ENCODE results near the gene UBN2.
"Not testable (repeated sequence)": the region's sequence is repeated elsewhere in the genome, so short reads cannot be mapped to it uniquely, and the experiment has no call there.

The UBN2 gene

GRCh38 chr7:139294241-139294640 is 63.2 kb downstream of the UBN2 start:
- no peak for DNase-seq (ENCODE audit: low spot score in 2 of 2)
- no peaks in the 10 kb centered on the region for H3K4me1 Mint-ChIP-seq
- no peak overlapping the region for H3K4me3 Mint-ChIP-seq
- H3K9me3 Mint-ChIP-seq, result no peaks in the 10 kb centered on the region
- H3K27ac Mint-ChIP-seq, result no peak overlapping the region
- ATAC-seq (ENCODE audit: low read depth), result no peak
- no peaks in the 10 kb centered on the region for H3K27me3 Mint-ChIP-seq
- H3K36me3 Mint-ChIP-seq, result peaks cover 25% of the 10 kb centered on the region

DNA sequence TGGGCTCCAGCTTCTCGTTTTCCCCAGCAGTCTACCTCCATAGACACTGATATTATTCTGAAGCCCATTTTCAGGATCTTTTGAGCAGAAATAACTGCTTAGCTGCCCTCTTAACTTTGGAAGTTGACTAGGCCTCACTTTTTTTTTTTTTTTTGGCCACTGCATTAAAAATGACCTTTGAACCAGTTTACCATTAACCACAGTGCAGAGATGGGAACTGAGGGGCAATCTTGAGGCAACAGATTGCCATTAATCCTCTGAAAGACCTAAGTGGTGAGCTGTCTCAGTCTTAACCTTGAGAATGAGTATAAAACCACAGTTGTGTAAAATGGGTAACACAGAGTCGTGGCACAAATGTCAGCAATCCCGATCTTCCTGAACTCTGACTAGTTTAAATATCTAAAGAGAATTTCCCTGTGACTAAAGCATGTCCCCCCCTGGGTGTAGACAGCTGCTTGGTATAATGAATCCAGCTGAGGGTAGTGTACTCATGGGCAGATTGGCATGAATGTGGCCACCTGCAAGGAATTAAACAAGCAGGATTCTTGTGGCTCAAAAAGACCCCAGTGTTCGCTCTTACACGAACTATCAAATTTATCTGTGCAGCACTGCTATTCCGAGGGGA is 64.0 kb downstream of the UBN2 start:
- H3K27ac Mint-ChIP-seq, result peak overlapping the region; percentile 60
- no peaks in the 10 kb centered on the region for H3K4me1 Mint-ChIP-seq
- peaks cover 25% of the 10 kb centered on the region for H3K36me3 Mint-ChIP-seq
- DNase-seq (ENCODE audit: low spot score in 2 of 2), result no peak
- ATAC-seq (ENCODE audit: low read depth), result no peak
- no peaks in the 10 kb centered on the region for H3K27me3 Mint-ChIP-seq
- no peak overlapping the region for H3K4me3 Mint-ChIP-seq
- H3K9me3 Mint-ChIP-seq, result no peaks in the 10 kb centered on the region

- Mint-ChIP-seq H3K27me3 (no peaks in the 10 kb centered on the region), H3K27ac (no peak overlapping the region), H3K4me3 (no peak overlapping the region), H3K9me3 (no peaks in the 10 kb centered on the region), H3K36me3 (peaks cover 22% of the 10 kb centered on the region), H3K4me1 (no peaks in the 10 kb centered on the region)
- no peak for DNase-seq (ENCODE audit: low spot score in 2 of 2)
- ATAC-seq (ENCODE audit: low read depth), result no peak
Measured at GRCh38 chr7:139297795-139298194, 66.8 kb downstream of the UBN2 start.

DNA sequence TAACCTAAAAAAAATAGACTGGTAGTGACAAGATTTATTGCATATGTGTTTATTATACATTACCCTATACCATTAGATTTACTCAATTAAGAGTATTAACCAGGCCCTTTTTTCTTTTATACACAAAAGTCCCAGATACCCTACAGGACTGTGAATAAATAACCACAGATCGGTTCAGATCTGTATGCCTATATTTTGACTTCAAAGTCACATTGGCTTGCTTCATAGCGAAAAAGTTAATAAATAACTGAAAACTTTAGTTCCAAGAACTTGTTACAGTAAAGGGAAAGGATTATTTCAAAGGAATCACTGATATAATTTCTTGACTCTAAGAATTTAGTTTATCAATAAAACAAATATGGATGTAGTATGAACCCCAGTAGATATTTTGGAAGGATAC is 68.3 kb downstream of the UBN2 start:
- no peaks in the 10 kb centered on the region for H3K27me3 Mint-ChIP-seq
- no peaks in the 10 kb centered on the region for H3K9me3 Mint-ChIP-seq
- H3K4me3 Mint-ChIP-seq, result no peak overlapping the region
- H3K36me3 Mint-ChIP-seq, result peaks cover 19% of the 10 kb centered on the region
- no peaks in the 10 kb centered on the region for H3K4me1 Mint-ChIP-seq
- no peak overlapping the region for H3K27ac Mint-ChIP-seq
- ATAC-seq (ENCODE audit: low read depth), result no peak
- DNase-seq (ENCODE audit: low spot score in 2 of 2), result no peak

DNA sequence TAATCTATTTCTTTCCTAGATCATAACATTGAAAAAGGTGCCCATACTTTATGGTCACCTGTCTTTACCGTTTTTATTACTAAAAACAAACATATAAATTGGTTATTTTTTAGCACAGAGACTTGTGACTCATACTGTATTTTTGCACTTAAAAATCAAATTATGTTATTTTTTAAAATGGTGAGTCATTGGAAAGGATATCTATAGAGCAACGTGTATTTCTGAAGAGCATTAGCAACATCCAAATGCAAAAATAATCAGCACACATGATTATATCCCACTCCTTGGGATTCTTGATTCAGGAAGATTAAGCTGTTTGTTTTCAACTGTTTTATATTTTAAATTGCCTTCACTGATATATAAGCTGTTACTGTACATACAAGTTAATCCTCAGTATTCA is 69.4 kb downstream of the UBN2 start:
- Mint-ChIP-seq H3K9me3 (no peaks in the 10 kb centered on the region), H3K27me3 (no peaks in the 10 kb centered on the region), H3K36me3 (peaks cover 16% of the 10 kb centered on the region), H3K4me1 (no peaks in the 10 kb centered on the region), H3K27ac (no peak overlapping the region), H3K4me3 (no peak overlapping the region)
- ATAC-seq (ENCODE audit: low read depth) (no peak), DNase-seq (ENCODE audit: low spot score in 2 of 2) (no peak)

- Mint-ChIP-seq H3K36me3 (peaks cover 12% of the 10 kb centered on the region), H3K9me3 (no peaks in the 10 kb centered on the region), H3K4me1 (no peaks in the 10 kb centered on the region), H3K27me3 (no peaks in the 10 kb centered on the region), H3K27ac (no peak overlapping the region), H3K4me3 (no peak overlapping the region)
- DNase-seq (ENCODE audit: low spot score in 2 of 2) (no peak), ATAC-seq (ENCODE audit: low read depth) (no peak)
Measured at GRCh38 chr7:139304517-139304916, 73.5 kb downstream of the UBN2 start.

DNA sequence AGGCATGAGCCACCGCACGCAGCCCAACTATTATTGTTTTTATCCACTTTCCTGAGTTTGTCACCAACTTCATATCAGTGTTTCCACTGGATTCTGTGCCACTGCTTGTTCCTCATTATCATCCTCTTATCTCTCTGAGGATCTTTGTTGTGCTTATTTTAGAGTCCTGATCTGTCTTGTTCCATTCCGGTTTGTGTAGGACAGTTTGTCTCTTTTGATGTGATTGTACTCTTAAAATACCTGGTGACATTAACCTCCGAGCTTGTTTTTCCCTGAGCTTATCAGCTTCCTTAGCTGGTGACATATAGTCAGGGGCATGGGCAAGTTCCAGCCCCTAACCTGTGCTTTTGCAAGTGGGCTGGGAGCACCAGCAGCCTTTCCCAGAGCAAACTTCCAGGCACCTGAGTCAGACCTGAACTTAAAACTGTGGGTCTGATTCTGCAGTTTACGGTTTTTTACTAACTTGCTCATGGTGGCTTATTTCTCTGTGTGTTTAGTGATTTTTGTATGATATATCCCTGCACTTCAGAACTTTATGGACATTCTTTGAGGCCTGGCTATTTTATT is 87.0 kb downstream of the UBN2 start:
- Mint-ChIP-seq H3K9me3 (no peaks in the 10 kb centered on the region), H3K27me3 (peaks cover 2% of the 10 kb centered on the region), H3K4me3 (no peak overlapping the region), H3K36me3 (no peaks in the 10 kb centered on the region), H3K27ac (no peak overlapping the region), H3K4me1 (no peaks in the 10 kb centered on the region)
- no peak for DNase-seq (ENCODE audit: low spot score in 2 of 2)
- no peak for ATAC-seq (ENCODE audit: low read depth)

DNA sequence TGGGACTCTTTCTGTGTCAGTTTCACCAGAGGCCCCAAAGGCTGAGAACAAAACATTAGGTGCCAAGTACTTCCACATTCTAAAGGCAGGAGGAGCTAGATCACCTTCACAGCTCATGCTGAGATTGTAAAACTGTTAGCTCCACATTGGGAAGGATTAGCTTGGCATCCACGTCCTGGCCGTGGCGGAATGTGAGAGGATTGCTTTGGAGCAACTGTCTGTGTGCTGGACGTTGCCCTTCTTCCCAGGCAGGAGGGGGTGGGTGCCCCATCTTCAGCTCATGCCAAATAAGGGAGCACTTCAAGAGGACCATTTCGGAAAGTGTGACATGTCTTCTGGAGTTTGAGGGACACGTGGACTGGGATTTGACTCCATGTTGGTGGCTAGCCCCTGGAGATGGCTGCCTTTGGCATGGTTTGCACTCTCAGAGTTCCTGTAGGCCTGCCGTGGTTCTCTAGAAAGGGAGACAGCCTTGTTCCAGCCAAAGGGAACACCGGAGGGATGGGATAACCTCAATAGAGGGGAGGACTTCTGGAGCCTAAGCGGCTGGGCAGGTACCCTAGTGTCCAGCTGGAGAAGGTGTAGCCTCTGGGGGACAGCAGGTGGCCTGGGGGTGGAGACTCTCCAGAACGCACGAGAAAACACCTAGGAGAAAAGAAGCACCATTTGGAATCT is 90.2 kb downstream of the UBN2 start:
- Mint-ChIP-seq H3K27ac (no peak overlapping the region), H3K4me3 (no peak overlapping the region), H3K36me3 (no peaks in the 10 kb centered on the region), H3K27me3 (peaks cover 2% of the 10 kb centered on the region), H3K9me3 (no peaks in the 10 kb centered on the region), H3K4me1 (no peaks in the 10 kb centered on the region)
- DNase-seq (ENCODE audit: low spot score in 2 of 2) (no peak), ATAC-seq (ENCODE audit: low read depth) (no peak)

DNA sequence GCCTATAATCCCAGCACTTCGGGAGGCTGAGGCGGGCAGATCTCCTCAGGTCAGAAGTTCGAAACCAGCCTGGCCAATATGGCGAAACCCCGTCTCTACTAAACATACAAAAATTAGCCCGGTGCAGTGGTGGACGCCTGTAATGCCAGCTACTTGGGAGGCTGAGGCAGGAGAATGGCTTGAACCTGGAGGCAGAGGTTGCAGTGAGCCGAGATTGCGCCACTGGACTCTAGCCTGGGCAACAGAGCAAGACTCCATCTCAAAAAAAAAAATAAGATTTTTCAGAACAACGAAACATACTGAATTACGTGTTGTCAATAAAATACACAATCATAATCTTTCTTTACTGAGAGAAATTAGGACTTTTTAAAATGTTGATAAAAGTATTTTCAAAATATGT is 93.7 kb downstream of the UBN2 start:
- not testable (repeated sequence) for H3K27ac Mint-ChIP-seq; DNase-seq (ENCODE audit: low spot score in 2 of 2); H3K4me3 Mint-ChIP-seq; H3K4me1 Mint-ChIP-seq; H3K9me3 Mint-ChIP-seq; H3K36me3 Mint-ChIP-seq; ATAC-seq (ENCODE audit: low read depth); H3K27me3 Mint-ChIP-seq

GRCh38 chr7:139328375-139328774 is 97.3 kb downstream of the UBN2 start:
- H3K9me3 Mint-ChIP-seq, result no peaks in the 10 kb centered on the region
- H3K27ac Mint-ChIP-seq, result no peak overlapping the region
- DNase-seq (ENCODE audit: low spot score in 2 of 2), result no peak
- ATAC-seq (ENCODE audit: low read depth), result no peak
- no peaks in the 10 kb centered on the region for H3K36me3 Mint-ChIP-seq
- no peaks in the 10 kb centered on the region for H3K27me3 Mint-ChIP-seq
- no peak overlapping the region for H3K4me3 Mint-ChIP-seq
- H3K4me1 Mint-ChIP-seq, result peaks cover 4% of the 10 kb centered on the region

DNA sequence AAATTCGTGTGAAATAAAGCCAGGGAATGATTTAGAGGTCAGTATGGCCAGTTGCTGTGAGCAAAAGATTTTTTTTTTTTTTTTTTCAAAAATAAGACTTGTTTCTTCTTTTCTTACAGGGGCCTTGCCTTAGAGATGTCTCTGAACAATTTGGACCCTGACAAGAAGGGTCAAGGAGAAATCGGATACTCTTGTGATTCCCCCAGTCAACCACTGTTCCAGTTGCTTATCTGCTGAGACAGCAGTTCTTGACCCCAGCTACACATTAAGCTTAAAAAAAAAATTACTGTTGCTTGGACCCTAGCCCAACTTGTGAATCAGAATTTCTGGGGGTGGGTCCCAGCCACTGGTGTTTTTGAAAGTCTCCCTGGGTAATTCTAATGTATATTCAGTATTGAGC is 98.1 kb downstream of the UBN2 start:
- Mint-ChIP-seq H3K9me3 (no peaks in the 10 kb centered on the region), H3K27me3 (no peaks in the 10 kb centered on the region), H3K4me3 (no peak overlapping the region), H3K36me3 (no peaks in the 10 kb centered on the region), H3K4me1 (peaks cover 4% of the 10 kb centered on the region), H3K27ac (no peak overlapping the region)
- DNase-seq (ENCODE audit: low spot score in 2 of 2) (no peak), ATAC-seq (ENCODE audit: low read depth) (no peak)

- no peaks in the 10 kb centered on the region for H3K27me3 Mint-ChIP-seq
- H3K27ac Mint-ChIP-seq, result no peak overlapping the region
- no peak for DNase-seq (ENCODE audit: low spot score in 2 of 2)
- ATAC-seq (ENCODE audit: low read depth), result no peak
- no peak overlapping the region for H3K4me3 Mint-ChIP-seq
- peaks cover 4% of the 10 kb centered on the region for H3K4me1 Mint-ChIP-seq
- H3K9me3 Mint-ChIP-seq, result no peaks in the 10 kb centered on the region
- no peaks in the 10 kb centered on the region for H3K36me3 Mint-ChIP-seq
Measured at GRCh38 chr7:139330333-139331030, 99.4 kb downstream of the UBN2 start.

DNA sequence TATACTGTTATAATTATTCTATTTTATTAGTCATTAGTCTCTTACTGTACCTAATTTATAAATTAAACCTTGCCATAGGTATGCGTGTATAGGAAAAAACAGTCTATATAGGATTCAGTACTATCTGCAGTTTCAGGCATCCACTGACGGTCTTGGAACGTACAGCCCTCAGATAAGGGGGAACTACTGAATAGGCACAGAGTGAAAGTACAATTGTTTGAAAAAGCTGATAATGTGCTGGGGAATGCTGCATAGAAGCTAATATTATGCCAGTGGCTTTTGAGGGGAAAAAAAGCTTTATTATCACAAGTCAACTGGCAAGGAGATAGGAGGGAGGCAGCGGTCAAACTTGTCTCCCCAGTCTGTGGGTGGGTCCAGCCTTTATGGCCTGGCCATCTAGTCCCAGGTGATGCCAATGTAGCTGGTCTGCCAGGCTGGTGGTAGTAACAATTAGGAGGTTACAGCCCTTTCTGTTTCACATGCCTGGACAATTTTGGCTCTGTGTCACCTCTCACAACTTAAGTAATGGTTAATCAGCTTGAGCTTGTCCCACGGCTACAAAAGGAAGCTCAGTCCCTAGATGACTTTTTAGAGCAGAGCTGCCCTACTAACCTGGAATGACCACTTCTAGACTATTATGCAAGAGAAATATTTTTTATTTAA is 101.8 kb downstream of the UBN2 start:
- no peak for ATAC-seq (ENCODE audit: low read depth)
- Mint-ChIP-seq H3K27ac (no peak overlapping the region), H3K9me3 (no peaks in the 10 kb centered on the region), H3K27me3 (no peaks in the 10 kb centered on the region), H3K4me3 (no peak overlapping the region), H3K4me1 (peaks cover 4% of the 10 kb centered on the region), H3K36me3 (no peaks in the 10 kb centered on the region)
- DNase-seq (ENCODE audit: low spot score in 2 of 2), result no peak

- not testable (repeated sequence) for H3K27me3 Mint-ChIP-seq; H3K4me1 Mint-ChIP-seq; DNase-seq (ENCODE audit: low spot score in 2 of 2); H3K27ac Mint-ChIP-seq; H3K9me3 Mint-ChIP-seq; ATAC-seq (ENCODE audit: low read depth); H3K36me3 Mint-ChIP-seq; H3K4me3 Mint-ChIP-seq
Measured at GRCh38 chr7:139333443-139333842, 102.4 kb downstream of the UBN2 start.
